GM21619 (cell line): ENCODE data around the gene PIMREG.

Experiments used
- ATAC-seq: cut with Tn5 transposase; IDR thresholded peaks from one replicate; pipeline ENCODE4 v1.9.1; 2021; ENCODE audit not compliant: unreplicated experiment

The PIMREG gene

GRCh38 chr17:6443692-6444570 lies at the start of gene PIMREG:
PIMREG (plus strand) TSS chr17:6444455; CDS start chr17:6445111, 656 bp downstream.
- peak; percentile 81 for ATAC-seq

- ATAC-seq = no peak
These were observed 45.3 kb upstream of the PIMREG start for GRCh38 chr17:6398955-6399354.

GRCh38 chr17:6402258-6402657 lies 42.0 kb upstream of the PIMREG start:
- no peak for ATAC-seq

- no peak for ATAC-seq
These were observed 36.0 kb upstream of the PIMREG start for GRCh38 chr17:6408276-6408675.

GRCh38 chr17:6408735-6409134 lies 35.5 kb upstream of the PIMREG start:
- no peak for ATAC-seq

- no peak for ATAC-seq
These were observed 31.2 kb upstream of the PIMREG start for GRCh38 chr17:6413065-6413464.

- ATAC-seq = no peak
These were observed 28.6 kb upstream of the PIMREG start for GRCh38 chr17:6415616-6416015.

- no peak for ATAC-seq
These were observed 24.0 kb upstream of the PIMREG start for GRCh38 chr17:6420173-6420641.

GRCh38 chr17:6421700-6422604 lies 22.3 kb upstream of the PIMREG start:
- no peak for ATAC-seq

- ATAC-seq = no peak
These were observed 21.5 kb upstream of the PIMREG start for GRCh38 chr17:6422654-6423241.

GRCh38 chr17:6423931-6424330 lies 20.3 kb upstream of the PIMREG start:
- no peak for ATAC-seq

- no peak for ATAC-seq
These were observed 18.8 kb upstream of the PIMREG start for GRCh38 chr17:6425407-6425806.

GRCh38 chr17:6426356-6427101 lies 17.7 kb upstream of the PIMREG start:
- no peak for ATAC-seq

GRCh38 chr17:6427279-6427781 lies 16.9 kb upstream of the PIMREG start:
- no peak for ATAC-seq

GRCh38 chr17:6428207-6428965 lies 15.9 kb upstream of the PIMREG start:
- ATAC-seq = no peak

- no peak for ATAC-seq
These were observed 15.0 kb upstream of the PIMREG start for GRCh38 chr17:6429266-6429665.

- no peak for ATAC-seq
These were observed 13.5 kb upstream of the PIMREG start for GRCh38 chr17:6430769-6431168.

- ATAC-seq = no peak
These were observed 9.2 kb upstream of the PIMREG start, which contains the start of gene AIPL1 for GRCh38 chr17:6435051-6435450. AIPL1 (minus strand) TSS chr17:6435121; CDS start chr17:6435104, 17 bp downstream.

- no peak for ATAC-seq
These were observed 8.3 kb upstream of the PIMREG start for GRCh38 chr17:6435968-6436367.

- ATAC-seq = no peak
These were observed 6.8 kb upstream of the PIMREG start for GRCh38 chr17:6437466-6437865.
